Measurements from ENCODE around the gene GSTA2. TPM values are rescaled to one million over a fixed set of nuclear protein-coding genes. Genes with fewer than 3 reads are reported as not detected.
"Not testable (repeated sequence)": the region's sequence is repeated elsewhere in the genome, so short reads cannot be mapped to it uniquely, and the experiment has no call there.

The GSTA2 gene
- total RNA-seq, 1 experiment from 2014 or later: not detected

GRCh38 chr6:52760105-52760765 lies 3.0 kb downstream of the GSTA2 start:
- ChIA-PET POLR2A (no interaction called here), CTCF (no interaction called here)
- no peak for TF ChIP-seq TCF7L2 (IDR thresholded peaks at IDR 0.05; ENCODE audit: low read depth, low read length)
- no peak for TF ChIP-seq POLR2AphosphoS5 (IDR thresholded peaks at IDR 0.05; ENCODE audit: low read depth, low read length)
- TF ChIP-seq SIN3A (IDR thresholded peaks at IDR 0.05; ENCODE audit: borderline replicate concordance, insufficient read depth, low read depth, low read length): no peak
- no peak for TF ChIP-seq REST (IDR thresholded peaks at IDR 0.05; ENCODE audit: insufficient read depth in 1 of 2, low read depth in 2 of 2, low read length in 1 of 2)
- no peak for TF ChIP-seq CTCF (IDR thresholded peaks at IDR 0.05)
- in situ Hi-C loops (cut with HindIII; ENCODE audit: low pct_unique_long_range_greater_than_20kb, low sequenced_read_pairs) (no loop called here), intact Hi-C loops (cut with micrococcal nuclease; ENCODE audit: unreplicated experiment) (no loop called here)
- DNase-seq (ENCODE audit: low read depth, low spot score): no peak
- Histone ChIP-seq H3K27me3 (ENCODE audit: control insufficient read depth, insufficient read depth, low read length) (no peaks in the 10 kb centered on the region; the same call in 1 of the 2 replicates), H3K27ac (ENCODE audit: low read length) (no peak overlapping the region), H3K4me3 (ENCODE audit: low read depth in 2 of 2, low read length in 2 of 2) (no peak overlapping the region), H3K9me3 (ENCODE audit: control insufficient read depth, insufficient read depth, low read depth, low read length) (no peaks in the 10 kb centered on the region), H3K36me3 (ENCODE audit: control insufficient read depth, insufficient read depth, low read length) (no peaks in the 10 kb centered on the region), H3K4me1 (ENCODE audit: control insufficient read depth, insufficient read depth, low read length) (no peaks in the 10 kb centered on the region)
- ATAC-seq: no peak
- BruUV-seq (replicated peaks): no TSS peak

GRCh38 chr6:52759085-52759484 lies 4.2 kb downstream of the GSTA2 start:
- in situ Hi-C loops (cut with HindIII; ENCODE audit: low pct_unique_long_range_greater_than_20kb, low sequenced_read_pairs): no loop called here
- Histone ChIP-seq H3K36me3 (ENCODE audit: control insufficient read depth, insufficient read depth, low read length) (no peaks in the 10 kb centered on the region), H3K9me3 (ENCODE audit: control insufficient read depth, insufficient read depth, low read depth, low read length) (no peaks in the 10 kb centered on the region), H3K27ac (ENCODE audit: low read length) (no peak overlapping the region), H3K4me1 (ENCODE audit: control insufficient read depth, insufficient read depth, low read length) (no peaks in the 10 kb centered on the region), H3K4me3 (ENCODE audit: low read depth in 2 of 2, low read length in 2 of 2) (no peak overlapping the region), H3K27me3 (ENCODE audit: control insufficient read depth, insufficient read depth, low read length) (no peaks in the 10 kb centered on the region; the same call in 1 of the 2 replicates)
- ChIA-PET CTCF (no interaction called here), POLR2A (no interaction called here)
- intact Hi-C loops (cut with micrococcal nuclease; ENCODE audit: unreplicated experiment): no loop called here
- TF ChIP-seq TCF7L2 (IDR thresholded peaks at IDR 0.05; ENCODE audit: low read depth, low read length): no peak
- no peak for TF ChIP-seq SIN3A (IDR thresholded peaks at IDR 0.05; ENCODE audit: borderline replicate concordance, insufficient read depth, low read depth, low read length)
- no peak for TF ChIP-seq POLR2AphosphoS5 (IDR thresholded peaks at IDR 0.05; ENCODE audit: low read depth, low read length)
- TF ChIP-seq CTCF (IDR thresholded peaks at IDR 0.05): no peak
- no peak for TF ChIP-seq REST (IDR thresholded peaks at IDR 0.05; ENCODE audit: insufficient read depth in 1 of 2, low read depth in 2 of 2, low read length in 1 of 2)
- no peak for DNase-seq (ENCODE audit: low read depth, low spot score)
- no TSS peak for BruUV-seq (replicated peaks)
- ATAC-seq: no peak

- intact Hi-C loops (cut with micrococcal nuclease; ENCODE audit: unreplicated experiment); H3K27me3 ChIP-seq (ENCODE audit: control insufficient read depth, insufficient read depth, low read length); H3K27ac ChIP-seq (ENCODE audit: low read length); DNase-seq (ENCODE audit: low read depth, low spot score); H3K9me3 ChIP-seq (ENCODE audit: control insufficient read depth, insufficient read depth, low read depth, low read length); POLR2A ChIA-PET; BruUV-seq (replicated peaks); H3K4me3 ChIP-seq (ENCODE audit: low read depth in 2 of 2, low read length in 2 of 2); ATAC-seq; H3K36me3 ChIP-seq (ENCODE audit: control insufficient read depth, insufficient read depth, low read length); in situ Hi-C loops (cut with HindIII; ENCODE audit: low pct_unique_long_range_greater_than_20kb, low sequenced_read_pairs); H3K4me1 ChIP-seq (ENCODE audit: control insufficient read depth, insufficient read depth, low read length); CTCF ChIA-PET: not testable (repeated sequence)
Measured at GRCh38 chr6:52757651-52758338, 5.5 kb downstream of the GSTA2 start.
